Measurements from ENCODE around the gene HOXD1.

Gene HOXD1

GRCh38 chr2:176149939-176150583, 38.4 kb upstream of the HOXD1 start:
- H3K9me2 ChIP-seq (ENCODE audit: low read depth, low read length), result no peaks in the 10 kb centered on the region
- H3K27me3 ChIP-seq (ENCODE audit: insufficient read depth, low read length), result 0 out of 2 replicates have a peak, but pooled peaks cover 3% of the 10 kb centered on the region
- H3K9me3 ChIP-seq (ENCODE audit: low read length), result no peaks in the 10 kb centered on the region
- H3K36me3 ChIP-seq (ENCODE audit: insufficient read depth, low read length), result no peaks in the 10 kb centered on the region
- no peak overlapping the region for H3K27ac ChIP-seq (ENCODE audit: low read depth, low read length, poor library complexity, severe bottlenecking)
- no peak overlapping the region for H2AFZ ChIP-seq (ENCODE audit: low read length)
- TF ChIP-seq CTCF (IDR thresholded peaks at IDR 0.05; ENCODE audit: low read length) (no peak), EZH2 (IDR thresholded peaks at IDR 0.05; ENCODE audit: borderline replicate concordance, low read length) (no peak)
- H3K4me2 ChIP-seq (ENCODE audit: low read length), result no peak overlapping the region
- H3K4me3 ChIP-seq (ENCODE audit: low read depth, low read length, poor library complexity, severe bottlenecking), result no peak overlapping the region
- H4K20me1 ChIP-seq (ENCODE audit: insufficient read depth, low read length), result no peaks in the 10 kb centered on the region
- no peak overlapping the region for H3K9ac ChIP-seq (ENCODE audit: low read length)
- H3F3A ChIP-seq (ENCODE audit: insufficient read depth, low read length), result no peaks in the 10 kb centered on the region
- H3K4me1 ChIP-seq (ENCODE audit: insufficient read depth, low read length, severe bottlenecking), result no peaks in the 10 kb centered on the region
- no peaks in the 10 kb centered on the region for H3K79me2 ChIP-seq (ENCODE audit: insufficient read depth, low read length)

- Histone ChIP-seq H4K20me1 (ENCODE audit: insufficient read depth, low read length) (no peaks in the 10 kb centered on the region), H3K4me3 (ENCODE audit: low read depth, low read length, poor library complexity, severe bottlenecking) (no peak overlapping the region), H3K79me2 (ENCODE audit: insufficient read depth, low read length) (no peaks in the 10 kb centered on the region), H3K4me1 (ENCODE audit: insufficient read depth, low read length, severe bottlenecking) (no peaks in the 10 kb centered on the region), H3K9ac (ENCODE audit: low read length) (no peak overlapping the region), H3K27ac (ENCODE audit: low read depth, low read length, poor library complexity, severe bottlenecking) (no peak overlapping the region), H3K4me2 (ENCODE audit: low read length) (no peak overlapping the region), H2AFZ (ENCODE audit: low read length) (no peak overlapping the region), H3F3A (ENCODE audit: insufficient read depth, low read length) (no peaks in the 10 kb centered on the region), H3K9me2 (ENCODE audit: low read depth, low read length) (no peaks in the 10 kb centered on the region), H3K9me3 (ENCODE audit: low read length) (no peaks in the 10 kb centered on the region), H3K36me3 (ENCODE audit: insufficient read depth, low read length) (no peaks in the 10 kb centered on the region), H3K27me3 (ENCODE audit: insufficient read depth, low read length) (0 out of 2 replicates have a peak, but pooled peaks cover 1% of the 10 kb centered on the region)
- TF ChIP-seq EZH2 (IDR thresholded peaks at IDR 0.05; ENCODE audit: borderline replicate concordance, low read length) (no peak), CTCF (IDR thresholded peaks at IDR 0.05; ENCODE audit: low read length) (no peak)
Measured at GRCh38 chr2:176150584-176151441, 37.7 kb upstream of the HOXD1 start.

- H3K4me3 ChIP-seq (ENCODE audit: low read depth, low read length, poor library complexity, severe bottlenecking), result no peak within 1 kb of the TSS
- H2AFZ ChIP-seq (ENCODE audit: low read length), result no peak within 1 kb of the TSS
- no peaks in the 10 kb centered on the region for H3F3A ChIP-seq (ENCODE audit: insufficient read depth, low read length)
- H3K9me2 ChIP-seq (ENCODE audit: low read depth, low read length), result no peaks in the 10 kb centered on the region
- no peaks in the 10 kb centered on the region for H3K9me3 ChIP-seq (ENCODE audit: low read length)
- no peaks in the 10 kb centered on the region for H3K36me3 ChIP-seq (ENCODE audit: insufficient read depth, low read length)
- H4K20me1 ChIP-seq (ENCODE audit: insufficient read depth, low read length), result no peaks in the 10 kb centered on the region
- TF ChIP-seq EZH2 (IDR thresholded peaks at IDR 0.05; ENCODE audit: borderline replicate concordance, low read length) (no peak), CTCF (IDR thresholded peaks at IDR 0.05; ENCODE audit: low read length) (no peak)
- H3K27ac ChIP-seq (ENCODE audit: low read depth, low read length, poor library complexity, severe bottlenecking), result no peak within 1 kb of the TSS
- no peaks in the 10 kb centered on the region for H3K79me2 ChIP-seq (ENCODE audit: insufficient read depth, low read length)
- no peaks in the 10 kb centered on the region for H3K27me3 ChIP-seq (ENCODE audit: insufficient read depth, low read length)
- H3K4me2 ChIP-seq (ENCODE audit: low read length), result no peak within 1 kb of the TSS
- H3K9ac ChIP-seq (ENCODE audit: low read length), result no peak within 1 kb of the TSS
- no peaks in the 10 kb centered on the region for H3K4me1 ChIP-seq (ENCODE audit: insufficient read depth, low read length, severe bottlenecking)
Measured at GRCh38 chr2:176151442-176152287, 36.8 kb upstream of the HOXD1 start, which contains the start of gene HOXD4. Gene HOXD4 (plus strand): TSS chr2:176151550. CDS start chr2:176151634, 84 bp downstream.
